HG03280 (cell line): ENCODE measurements around the gene RPGRIP1.
A peak's percentile ranks its signal among the peaks of the same experiment; 100 is the strongest.
"Not testable (repeated sequence)": the region's sequence is repeated elsewhere in the genome, so short reads cannot be mapped to it uniquely, and the experiment has no call there.

Experiments used
- ATAC-seq: cut with Tn5 transposase; IDR thresholded peaks from one replicate; pipeline ENCODE4 v1.9.1; 2021; ENCODE audit warnings: mild to moderate bottlenecking, moderate library complexity; ENCODE audit not compliant: unreplicated experiment

RPGRIP1 gene

GRCh38 chr14:21258005-21258888 is 21.6 kb upstream of the RPGRIP1 start:
- no peak for ATAC-seq

- ATAC-seq = no peak
These were observed 20.7 kb upstream of the RPGRIP1 start for GRCh38 chr14:21258889-21259787.

GRCh38 chr14:21261824-21262223 is 18.1 kb upstream of the RPGRIP1 start:
- ATAC-seq = no peak

- ATAC-seq = no peak
These were observed 17.5 kb upstream of the RPGRIP1 start for GRCh38 chr14:21262410-21262809.

GRCh38 chr14:21263284-21264024 is 16.4 kb upstream of the RPGRIP1 start:
- no peak for ATAC-seq

GRCh38 chr14:21264025-21264801 is 15.7 kb upstream of the RPGRIP1 start:
- ATAC-seq = peak; percentile 58

GRCh38 chr14:21267431-21267845 is 12.4 kb upstream of the RPGRIP1 start:
- no peak for ATAC-seq

- ATAC-seq = no peak
These were observed 11.8 kb upstream of the RPGRIP1 start for GRCh38 chr14:21267886-21268616.

- no peak for ATAC-seq
These were observed 11.1 kb upstream of the RPGRIP1 start for GRCh38 chr14:21268617-21269251.

GRCh38 chr14:21269252-21270046 is 10.4 kb upstream of the RPGRIP1 start, which contains the start of gene HNRNPC:
Gene HNRNPC, minus strand, starts transcription at chr14:21269442. Its CDS starts 35,249 bp downstream, at chr14:21234193.
- ATAC-seq = peak; percentile 92

GRCh38 chr14:21272661-21273060 is 7.2 kb upstream of the RPGRIP1 start:
- ATAC-seq = not testable (repeated sequence)

- ATAC-seq = no peak
These were observed 4.5 kb upstream of the RPGRIP1 start for GRCh38 chr14:21275261-21275858.

GRCh38 chr14:21278632-21279031 is 1.3 kb upstream of the RPGRIP1 start:
- no peak for ATAC-seq

GRCh38 chr14:21281917-21282316 is 2.0 kb downstream of the RPGRIP1 start:
- ATAC-seq = not testable (repeated sequence)

- ATAC-seq = not testable (repeated sequence)
These were observed 6.6 kb downstream of the RPGRIP1 start for GRCh38 chr14:21286516-21286915.

GRCh38 chr14:21287168-21287567 is 7.3 kb downstream of the RPGRIP1 start:
- ATAC-seq = no peak

- not testable (repeated sequence) for ATAC-seq
These were observed 14.1 kb downstream of the RPGRIP1 start for GRCh38 chr14:21294026-21294425.

- ATAC-seq = no peak
These were observed 18.5 kb downstream of the RPGRIP1 start for GRCh38 chr14:21298358-21298757.
